H1 (cell line): ENCODE results near the gene ZC3H6. TPM values are rescaled to one million over a fixed set of nuclear protein-coding genes. Genes with fewer than 3 reads are reported as not detected.

Experiments
- CTCF ChIA-PET: fragments of 300-600 bp; sonication (Branson Sonifier 250); formaldehyde crosslinking; loops from one replicate; lab custom pipeline; 2021; ENCODE audit not compliant: partially characterized antibody; lab: Charles Lee
- POLR2A ChIA-PET: fragments of 300-600 bp; sonication (Branson Sonifier 250); formaldehyde crosslinking; loops from one replicate; lab custom pipeline; 2021; ENCODE audit warnings: inconsistent platforms; ENCODE audit not compliant: partially characterized antibody; lab: Charles Lee
- DNase-seq, 2 experiments: peaks; one replicate each; pipeline versions ENCODE4 v3.0.0 to v3.0.0-alpha.2; 2010 to 2022; ENCODE audit warnings: low spot score in 2 of 2, low read depth in 1 of 2, mixed read lengths in 1 of 2
- FAIRE-seq: peaks from 2 replicates; lab custom pipeline; 2011; peaks lifted over from hg19 to GRCh38; lab: Jason Lieb, UNC
- H2AFZ ChIP-seq: 2 replicates; pipeline ENCODE4 v1.8.1; 2012; ENCODE audit warnings: low read length, inconsistent platforms
- H2AK5ac ChIP-seq: 2 replicates; pipeline ENCODE4 v1.6.1; 2013; ENCODE audit warnings: low read depth, low read length
- H2BK120ac ChIP-seq: replicated peaks from 2 replicates; pipeline ENCODE3; 2013; ENCODE audit warnings: low read depth, low read length, inconsistent platforms
- H2BK12ac ChIP-seq: 2 replicates; pipeline ENCODE4 v1.6.1; 2013; ENCODE audit warnings: low read depth, low read length
- H2BK15ac ChIP-seq: 2 replicates; pipeline ENCODE4 v1.6.1; 2013; ENCODE audit warnings: low read length
- H2BK20ac ChIP-seq: 2 replicates; pipeline ENCODE4 v1.6.1; 2013; ENCODE audit warnings: low read length
- H2BK5ac ChIP-seq: 2 replicates; pipeline ENCODE4 v1.6.1; 2013; ENCODE audit warnings: low read depth, low read length
- H3K14ac ChIP-seq: 2 replicates; pipeline ENCODE4 v1.6.1; 2013; ENCODE audit warnings: inconsistent platforms; ENCODE audit not compliant: insufficient read length
- H3K18ac ChIP-seq: 2 replicates; pipeline ENCODE4 v1.6.1; 2013; ENCODE audit warnings: low read length; ENCODE audit errors: extremely low read depth
- H3K23ac ChIP-seq: 2 replicates; pipeline ENCODE4 v1.6.1; 2013; ENCODE audit warnings: inconsistent platforms; ENCODE audit not compliant: insufficient read length
- H3K23me2 ChIP-seq: 2 replicates; pipeline ENCODE4 v1.6.1; 2013; ENCODE audit warnings: low read depth, low read length
- H3K27ac ChIP-seq: 2 replicates; pipeline ENCODE4 v1.6.1; 2011; ENCODE audit warnings: low read depth, low read length, inconsistent platforms
- H3K27me3 ChIP-seq, 4 experiments: replicated peaks in 1 of 4; 1 replicate in 1 of 4; 2 replicates in 3 of 4; pipeline versions ENCODE4 v1.6.1 to v1.8.1; 2011 to 2013; ENCODE audit warnings: low read length in 3 of 4, mild to moderate bottlenecking in 3 of 4, inconsistent platforms in 2 of 4, mixed read lengths in 2 of 4, moderate library complexity in 1 of 4; ENCODE audit not compliant: control insufficient read depth in 3 of 4, insufficient read depth in 3 of 4; ENCODE audit errors: extremely low read depth in 1 of 4
- H3K36me3 ChIP-seq, 4 experiments: 2 replicates each; pipeline versions ENCODE4 v1.6.1 to v1.8.1; 2011 to 2013; ENCODE audit warnings: mild to moderate bottlenecking in 4 of 4, low read length in 3 of 4, moderate library complexity in 2 of 4, control low read depth in 1 of 4, inconsistent platforms in 1 of 4; ENCODE audit not compliant: insufficient read depth in 4 of 4, control insufficient read depth in 2 of 4
- H3K4ac ChIP-seq: replicated peaks from 2 replicates; pipeline ENCODE3; 2013; ENCODE audit warnings: low read length, low read depth, mixed read lengths, inconsistent platforms; ENCODE audit not compliant: insufficient read length
- H3K4me1 ChIP-seq, 4 experiments: replicated peaks in 1 of 4; 1 replicate in 1 of 4; 2 replicates in 3 of 4; pipeline versions ENCODE4 v1.6.1 to v1.8.1; 2011 to 2013; ENCODE audit warnings: low read length in 3 of 4, inconsistent platforms in 2 of 4, mixed read lengths in 1 of 4; ENCODE audit not compliant: insufficient read depth in 4 of 4, control insufficient read depth in 3 of 4
- H3K4me2 ChIP-seq, 2 experiments: 2 replicates each; pipeline versions ENCODE4 v1.6.1 to v1.8.1; 2011 to 2013; ENCODE audit warnings: low read depth in 2 of 2, low read length in 2 of 2, control low read depth in 1 of 2, inconsistent platforms in 1 of 2, mild to moderate bottlenecking in 1 of 2; ENCODE audit not compliant: insufficient read depth in 1 of 2
- H3K4me3 ChIP-seq, 4 experiments: fragments of 200-600, 300-600 bp in 1 of 4; sonication (generic), shearing (Covaris generic), sonication (Bioruptor Twin) in 1 of 4; 2 replicates each; pipeline versions ENCODE4 v1.5.1 to v1.8.1; 2011 to 2016; ENCODE audit warnings: low read length in 4 of 4, low read depth in 3 of 4, control low read depth in 2 of 4, inconsistent platforms in 2 of 4, mild to moderate bottlenecking in 2 of 4, mixed read lengths in 1 of 4, moderate library complexity in 1 of 4; ENCODE audit not compliant: insufficient read depth in 2 of 4; ENCODE audit errors: extremely low read depth in 1 of 4
- H3K56ac ChIP-seq: replicated peaks from 2 replicates; pipeline ENCODE3; 2013; ENCODE audit warnings: low read depth, mild to moderate bottlenecking, mixed read lengths, low read length, inconsistent platforms; ENCODE audit not compliant: insufficient read length
- H3K79me1 ChIP-seq: 2 replicates; pipeline ENCODE4 v1.6.1; 2013; ENCODE audit warnings: low read depth, low read length, control low read depth
- H3K79me2 ChIP-seq, 2 experiments: 2 replicates each; pipeline versions ENCODE4 v1.6.1 to v1.8.1; 2012 to 2013; ENCODE audit warnings: low read length in 2 of 2, mild to moderate bottlenecking in 2 of 2, inconsistent platforms in 1 of 2; ENCODE audit not compliant: insufficient read depth in 2 of 2, control insufficient read depth in 1 of 2
- H3K9ac ChIP-seq, 4 experiments: replicated peaks in 1 of 4; 1 replicate in 1 of 4; 2 replicates in 3 of 4; pipeline versions ENCODE4 v1.6.1 to v1.8.1; 2011 to 2013; ENCODE audit warnings: low read depth in 3 of 4, low read length in 3 of 4, control low read depth in 2 of 4, mild to moderate bottlenecking in 2 of 4, moderate library complexity in 2 of 4, inconsistent platforms in 1 of 4; ENCODE audit errors: extremely low read depth in 1 of 4
- H3K9me3 ChIP-seq, 2 experiments: 2 replicates each; pipeline versions ENCODE4 v1.6.1 to v1.8.1; 2012 to 2013; ENCODE audit warnings: mild to moderate bottlenecking in 2 of 2, moderate library complexity in 2 of 2, control low read depth in 1 of 2, inconsistent platforms in 1 of 2, low read depth in 1 of 2, low read length in 1 of 2, mixed read lengths in 1 of 2; ENCODE audit not compliant: insufficient read depth in 2 of 2
- H4K20me1 ChIP-seq, 2 experiments: replicated peaks in 1 of 2; 2 replicates each; pipeline versions ENCODE3 to v1.8.1; 2011 to 2013; ENCODE audit warnings: inconsistent platforms in 2 of 2, low read length in 2 of 2, mild to moderate bottlenecking in 1 of 2; ENCODE audit not compliant: insufficient read depth in 2 of 2, control insufficient read depth in 1 of 2
- H4K5ac ChIP-seq: 2 replicates; pipeline ENCODE4 v1.6.1; 2013; ENCODE audit warnings: low read length, low read depth, mixed read lengths, inconsistent platforms; ENCODE audit not compliant: insufficient read length
- H4K8ac ChIP-seq: 2 replicates; pipeline ENCODE4 v1.8.0; 2013; ENCODE audit warnings: mild to moderate bottlenecking, moderate library complexity, low read length, inconsistent platforms; ENCODE audit not compliant: insufficient read depth; ENCODE audit errors: extremely low read depth
- H4K91ac ChIP-seq: replicated peaks from 2 replicates; pipeline ENCODE3; 2013; ENCODE audit warnings: low read length, mixed read lengths, inconsistent platforms; ENCODE audit not compliant: insufficient read length
- CBX5 ChIP-seq: fragments of 300-800, 300-1000 bp; sonication (generic); IDR thresholded peaks from 2 replicates; pipeline ENCODE4 v1.7.1; 2016; ENCODE audit warnings: antibody characterized with exemption, low read length, low read depth
- CHD1 ChIP-seq: IDR thresholded peaks from 2 replicates; pipeline ENCODE4 v1.6.1; 2012; ENCODE audit warnings: low read depth, low read length, improper control_type of control experiment
- FOSL1 ChIP-seq: IDR thresholded peaks from 2 replicates; pipeline ENCODE4 v1.6.1; 2011; ENCODE audit warnings: mild to moderate bottlenecking, low read depth, low read length, moderate library complexity; ENCODE audit not compliant: insufficient read depth
- GTF2F1 ChIP-seq: IDR thresholded peaks from 2 replicates; pipeline ENCODE4 v1.6.1; 2012; ENCODE audit warnings: low read depth, low read length, improper control_type of control experiment, borderline replicate concordance
- HDAC6 ChIP-seq: IDR thresholded peaks from one replicate; pipeline ENCODE4 v1.7.1; 2012; ENCODE audit warnings: low read depth, mild to moderate bottlenecking, inconsistent platforms, low read length, moderate library complexity
- JUN ChIP-seq: IDR thresholded peaks from 2 replicates; pipeline ENCODE4 v1.6.1; 2011; ENCODE audit warnings: low read depth, mild to moderate bottlenecking, improper control_type of control experiment, low read length
- JUND ChIP-seq: IDR thresholded peaks from 2 replicates; pipeline ENCODE4 v1.6.1; 2011; ENCODE audit warnings: mild to moderate bottlenecking, improper control_type of control experiment, low read length
- KDM1A ChIP-seq: fragments of 200-600, 300-600 bp; sonication (generic); IDR thresholded peaks from 2 replicates; pipeline ENCODE4 v1.7.1; 2016; ENCODE audit warnings: mild to moderate bottlenecking, low read length, borderline replicate concordance
- KDM5A ChIP-seq: fragments of 200-600 bp; IDR thresholded peaks from 2 replicates; pipeline ENCODE4 v1.7.1; 2012; ENCODE audit warnings: mild to moderate bottlenecking, low read length, inconsistent platforms, mixed read lengths
- RFX5 ChIP-seq: IDR thresholded peaks from 2 replicates; pipeline ENCODE4 v1.6.1; 2011; ENCODE audit warnings: low read depth, low read length, improper control_type of control experiment, borderline replicate concordance
- SIN3A ChIP-seq, 2 experiments: IDR thresholded peaks in 1 of 2; conservative IDR thresholded peaks in 1 of 2; 2 replicates each; pipeline ENCODE4 v1.6.1; 2011 to 2012; ENCODE audit warnings: low read length in 2 of 2, improper control_type of control experiment in 1 of 2, low read depth in 1 of 2, mild to moderate bottlenecking in 1 of 2
- SP4 ChIP-seq: IDR thresholded peaks from 2 replicates; pipeline ENCODE4 v1.6.1; 2012; ENCODE audit warnings: low read length, inconsistent platforms
- TAF1 ChIP-seq: IDR thresholded peaks from 2 replicates; pipeline ENCODE4 v1.6.1; 2011; ENCODE audit warnings: mild to moderate bottlenecking, low read depth, low read length
- TEAD4 ChIP-seq: IDR thresholded peaks from 2 replicates; pipeline ENCODE4 v1.6.1; 2012; ENCODE audit warnings: low read depth, low read length, inconsistent platforms, mixed read lengths
- whole genome bisulfite sequencing, 2 experiments: shearing (Covaris generic) in 1 of 2; methylation state at CpG; one replicate each; pipeline versions ENCODE4 v1.1.6 to v1.1.7; 2013 to 2015; ENCODE audit warnings: low lambda C conversion rate in 2 of 2, mixed read lengths in 2 of 2, inconsistent platforms in 1 of 2, low coverage in 1 of 2, missing lambda C conversion rate in 1 of 2; ENCODE audit not compliant: insufficient replicate concordance in 2 of 2, insufficient coverage in 1 of 2, insufficient read length in 1 of 2; ENCODE audit errors: extremely low coverage in 1 of 2, missing lambda C conversion rate in 1 of 2; 5-methylcytosine and 5-hydroxymethylcytosine counted together
- polyA plus RNA-seq, 7 experiments: library from polyadenylated mRNA; depleted of rRNA in 3 of 7; stranded (reverse) in 5 of 7; unstranded in 2 of 7; fragments of >200 nt in 5 of 7; fragments of 200-250 nt in 2 of 7; gene quantifications; 1 replicate in 5 of 7; 2 replicates in 1 of 7; 4 replicates in 1 of 7; pipeline versions ENCODE4 v1.2.1 to v1.2.3, GENCODE V29; 2011 to 2013; ENCODE audit warnings: missing spikeins in 2 of 7, mixed read lengths in 2 of 7
- total RNA-seq: library from RNA; stranded (reverse); fragmentation: NEBNext Ultra II Directional; extraction: Animal tissue kit (Norgen Biotek cat#: 25700); gene quantifications from 2 replicates; pipeline ENCODE4 v1.2.1, GENCODE V29; 2021

ZC3H6 gene
- total and polyA plus RNA-seq, 2 of the 8 experiments (the other 6 are each of a cell fraction or from before 2014, with no cell fraction given): 1.4 to 6.9 TPM

DNA sequence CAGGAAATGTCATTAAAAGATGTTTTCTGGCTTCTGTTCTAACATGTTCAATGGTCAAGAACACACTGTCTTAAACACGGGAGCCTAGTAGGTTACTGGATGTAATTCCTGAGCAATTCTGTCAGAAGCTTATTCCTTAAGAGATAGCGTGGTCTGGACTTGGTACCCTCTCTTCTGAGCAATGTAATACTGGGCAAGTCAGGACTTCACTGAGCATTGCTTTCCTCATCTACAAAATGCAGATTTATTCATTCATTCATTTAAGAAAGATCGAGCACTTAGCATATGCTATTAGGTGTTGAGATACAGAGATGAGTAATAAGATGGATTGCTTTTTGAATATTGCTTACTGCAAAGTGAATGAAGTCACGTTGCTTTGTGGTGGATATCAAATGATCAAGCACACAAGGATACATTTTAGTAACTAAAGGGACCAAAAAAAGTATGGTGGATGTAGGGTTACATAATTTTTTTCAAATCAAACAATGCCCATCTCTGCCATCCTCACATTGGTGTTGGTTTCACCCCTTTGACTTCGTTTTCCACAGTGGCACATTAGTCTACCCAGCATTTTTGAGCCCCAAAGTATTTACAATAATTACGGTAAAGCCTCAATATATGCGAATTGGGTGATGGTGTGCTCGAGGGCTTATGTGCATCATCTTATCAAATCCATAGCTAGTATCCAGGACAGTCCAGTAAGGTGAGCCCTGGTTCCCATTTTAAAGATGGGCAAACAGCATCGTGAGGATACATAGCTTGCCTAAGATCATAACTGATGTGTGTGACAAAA, 65.3 kb downstream of the ZC3H6 start:
- CTCF ChIA-PET: no interaction called here
- Histone ChIP-seq H3K56ac (no peak overlapping the region), H3K36me3 (no peaks in the 10 kb centered on the region), H3K23ac (no peak overlapping the region), H3K27ac (no peak overlapping the region), H3K14ac (no peak overlapping the region), H4K5ac (no peak overlapping the region), H2BK15ac (no peak overlapping the region), H2BK12ac (no peak overlapping the region), H2BK120ac (no peak overlapping the region), H3K4ac (no peak overlapping the region), H3K79me2 (no peaks in the 10 kb centered on the region), H2AFZ (no peak overlapping the region), H3K4me2 (no peak overlapping the region), H3K4me3 (no peak overlapping the region), H3K9ac (no peak overlapping the region), H3K79me1 (no peaks in the 10 kb centered on the region), H3K23me2 (no peaks in the 10 kb centered on the region), H4K8ac (no peak overlapping the region), H3K18ac (no peak overlapping the region), H3K4me1 (no peaks in the 10 kb centered on the region), H4K20me1 (no peaks in the 10 kb centered on the region), H2BK5ac (no peak overlapping the region), H4K91ac (no peak overlapping the region), H2AK5ac (no peak overlapping the region), H2BK20ac (no peak overlapping the region), H3K9me3 (no peaks in the 10 kb centered on the region), H3K27me3 (no peaks in the 10 kb centered on the region)
- 88% methylated on average over 9 of the region's 9 CpGs; no CpG with 5 or more reads in 1 of the 2 experiments for WGBS, 2 experiments
- FAIRE-seq: no peak
- no peak for DNase-seq
- POLR2A ChIA-PET: no interaction called here
- no peak for TF ChIP-seq KDM5A
- no peak for TF ChIP-seq TEAD4
- TF ChIP-seq GTF2F1: no peak
- TF ChIP-seq KDM1A: no peak
- no peak for TF ChIP-seq JUND
- no peak for TF ChIP-seq RFX5
- no peak for TF ChIP-seq CBX5
- TF ChIP-seq HDAC6: no peak
- no peak for TF ChIP-seq JUN
- no peak for TF ChIP-seq CHD1
- no peak for TF ChIP-seq FOSL1
- no peak for TF ChIP-seq TAF1
- no peak for TF ChIP-seq SIN3A (conservative IDR thresholded peaks at IDR 0.05 in 1 of 2, IDR thresholded peaks at IDR 0.05 in 1 of 2; ENCODE audit: low read depth in 1 of 2, low read length in 2 of 2)
- TF ChIP-seq SP4: no peak
